ENCODE measurements around the gene DYRK1A.
A peak's percentile ranks its signal among the peaks of the same experiment; 100 is the strongest.

The DYRK1A gene

GRCh38 chr21:37450445-37450941 lies 83.9 kb downstream of the DYRK1A start:
- no peak for DNase-seq
- peak; percentile 66 for ATAC-seq

- DNase-seq (no peak), ATAC-seq (no peak)
These were observed 84.9 kb downstream of the DYRK1A start for GRCh38 chr21:37451446-37451845.

- DNase-seq, result no peak
- ATAC-seq, result no peak
These were observed 85.7 kb downstream of the DYRK1A start for GRCh38 chr21:37452227-37452626.

GRCh38 chr21:37453350-37453749 lies 86.8 kb downstream of the DYRK1A start:
- DNase-seq (no peak), ATAC-seq (no peak)

- no peak for ATAC-seq
- no peak for DNase-seq
These were observed 88.4 kb downstream of the DYRK1A start for GRCh38 chr21:37454869-37455503.

GRCh38 chr21:37455504-37455911 lies 88.9 kb downstream of the DYRK1A start:
- ATAC-seq (no peak), DNase-seq (no peak)

GRCh38 chr21:37458669-37459276 lies 92.2 kb downstream of the DYRK1A start:
- ATAC-seq, result no peak
- DNase-seq, result no peak

GRCh38 chr21:37459575-37459974 lies 93.0 kb downstream of the DYRK1A start:
- DNase-seq (no peak), ATAC-seq (no peak)

- DNase-seq, result no peak
- ATAC-seq, result no peak
These were observed 93.6 kb downstream of the DYRK1A start for GRCh38 chr21:37460196-37460595.

- DNase-seq (no peak), ATAC-seq (peak; percentile 42)
These were observed 94.9 kb downstream of the DYRK1A start for GRCh38 chr21:37461479-37461878.

- ATAC-seq (no peak), DNase-seq (no peak)
These were observed 95.7 kb downstream of the DYRK1A start for GRCh38 chr21:37462087-37462861.

- ATAC-seq (peak; percentile 60), DNase-seq (no peak)
These were observed 96.7 kb downstream of the DYRK1A start for GRCh38 chr21:37463083-37463801.

- ATAC-seq, result no peak
These were observed 100.5 kb downstream of the DYRK1A start for GRCh38 chr21:37467082-37467481.

GRCh38 chr21:37468909-37469308 lies 102.3 kb downstream of the DYRK1A start:
- DNase-seq, result no peak

More at GRCh38 chr21:37467082-37467481, 100.5 kb downstream of the DYRK1A start:
- no peak for DNase-seq

GRCh38 chr21:37469441-37469840 lies 102.9 kb downstream of the DYRK1A start:
- no peak for DNase-seq

More at GRCh38 chr21:37468909-37469308, 102.3 kb downstream of the DYRK1A start:
- ATAC-seq, result no peak

GRCh38 chr21:37472581-37472980 lies 106.0 kb downstream of the DYRK1A start:
- no peak for ATAC-seq
- no peak for DNase-seq

More at GRCh38 chr21:37469441-37469840, 102.9 kb downstream of the DYRK1A start:
- ATAC-seq, result no peak

GRCh38 chr21:37473491-37473890 lies 106.9 kb downstream of the DYRK1A start:
- ATAC-seq, result no peak
- no peak for DNase-seq

- no peak for ATAC-seq
- DNase-seq, result no peak
These were observed 107.8 kb downstream of the DYRK1A start for GRCh38 chr21:37474342-37474741.

GRCh38 chr21:37475186-37475868 lies 108.8 kb downstream of the DYRK1A start:
- ATAC-seq (no peak), DNase-seq (no peak)

GRCh38 chr21:37478794-37479193 lies 112.2 kb downstream of the DYRK1A start:
- ATAC-seq (no peak), DNase-seq (no peak)

GRCh38 chr21:37483776-37484175 lies 117.2 kb downstream of the DYRK1A start:
- DNase-seq (no peak), ATAC-seq (no peak)
